Mammary epithelial cell (primary cell): ENCODE data around the gene FXYD3.

Experiments
- CTCF ChIP-seq, 2 donors: IDR thresholded peaks in 1 of 2; conservative IDR thresholded peaks in 1 of 2; 2 replicates each; pipeline ENCODE4 v1.5.1; 2011 to 2012; ENCODE audit warnings: inconsistent platforms in 2 of 2, low read length in 2 of 2, mild to moderate bottlenecking in 2 of 2, control low read depth in 1 of 2, low read depth in 1 of 2; ENCODE audit not compliant: insufficient read depth in 1 of 2; ENCODE audit errors: extremely low read depth in 1 of 2
- EZH2 ChIP-seq: IDR thresholded peaks from 2 replicates; pipeline ENCODE4 v1.6.1; 2012; ENCODE audit warnings: low read length, inconsistent platforms, borderline replicate concordance

- TF ChIP-seq CTCF (conservative IDR thresholded peaks at IDR 0.05 in 1 of 2, IDR thresholded peaks at IDR 0.05 in 1 of 2; ENCODE audit: extremely low read depth in 1 of 2, insufficient read depth in 1 of 2, low read depth in 1 of 2, low read length in 2 of 2) (peak in 1 of 2 donors; percentile 43), EZH2 (no peak)
Observed at GRCh38 chr19:35168196-35168595, 52.6 kb downstream of the FXYD3 start.
